HG03565 (cell line): ENCODE results near the gene DRD1.

ENCODE experiments used
- ATAC-seq: cut with Tn5 transposase; IDR thresholded peaks from one replicate; pipeline ENCODE4 v1.9.1; 2021; ENCODE audit warnings: mild to moderate bottlenecking, moderate library complexity; ENCODE audit not compliant: unreplicated experiment

DRD1 gene

DNA sequence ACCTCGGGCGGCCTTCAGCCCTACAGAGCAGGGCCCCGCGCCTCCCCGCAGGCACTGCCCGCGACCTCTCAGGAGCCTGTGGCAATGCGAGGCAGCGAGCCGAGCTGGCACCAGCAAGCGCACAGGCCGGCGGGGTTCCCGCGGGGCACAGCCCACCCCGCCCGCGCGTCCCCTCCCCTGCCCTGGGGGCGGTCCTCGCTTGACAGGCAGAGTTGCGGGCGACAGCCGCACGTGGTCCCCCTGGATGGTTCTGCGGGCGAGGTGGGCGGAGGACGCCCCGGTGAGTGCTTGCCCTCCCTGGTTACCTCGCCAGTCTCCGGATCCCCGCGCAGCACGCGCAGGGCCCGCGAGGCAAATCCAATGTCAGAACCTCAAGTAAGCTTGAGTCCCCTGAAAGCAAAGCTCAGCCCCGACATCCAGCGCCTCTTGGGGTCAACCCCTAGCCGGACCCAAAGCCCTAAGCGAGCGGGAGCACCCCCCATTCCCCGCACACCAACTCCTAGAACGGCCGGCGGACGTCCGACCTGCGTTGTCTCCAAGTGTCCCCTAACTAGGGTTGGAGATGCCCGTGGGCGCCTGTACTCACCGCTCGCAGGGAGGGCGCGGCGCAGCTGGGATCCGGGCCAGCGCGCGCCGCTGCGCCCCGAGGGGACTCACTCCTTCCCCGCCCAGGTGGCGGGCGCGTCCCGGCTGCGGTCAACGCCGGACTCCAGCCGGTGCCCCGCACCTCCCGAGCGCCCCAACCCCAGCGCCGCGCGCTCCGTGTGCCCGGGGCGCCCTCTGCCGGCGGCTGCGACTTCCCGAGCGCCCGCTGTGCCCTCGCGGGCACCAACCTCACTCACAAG lies at the start of gene DRD1:
Gene DRD1, minus strand, starts transcription at position 123 of the 845 bp plus-strand sequence. CDS start 1,083 bp downstream, outside the sequence.
- no peak for ATAC-seq

- ATAC-seq, result no peak
Measured at GRCh38 chr5:175493726-175494125, 49.7 kb upstream of the DRD1 start.

- ATAC-seq, result no peak
Measured at GRCh38 chr5:175493260-175493659, 49.3 kb upstream of the DRD1 start.

DNA sequence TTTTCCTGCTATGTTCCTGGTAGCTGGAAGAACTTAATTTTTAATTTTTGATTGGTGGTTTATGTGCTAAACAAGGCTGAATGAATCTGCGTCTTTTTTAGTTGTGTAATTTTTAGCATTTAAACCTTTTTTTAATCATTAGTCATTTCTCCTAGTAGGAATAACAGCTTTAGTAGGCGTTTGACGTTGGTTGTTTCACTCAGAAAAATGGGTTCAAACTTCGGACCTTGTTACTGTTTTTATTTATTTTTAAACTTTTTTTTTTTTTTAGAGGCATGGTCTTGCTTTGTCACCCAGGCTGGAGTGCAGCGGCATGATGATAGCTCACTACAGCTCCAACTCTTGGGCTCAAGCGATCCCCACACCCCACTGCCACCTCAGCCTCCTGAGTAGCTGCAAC lies 47.2 kb upstream of the DRD1 start:
- no peak for ATAC-seq

DNA sequence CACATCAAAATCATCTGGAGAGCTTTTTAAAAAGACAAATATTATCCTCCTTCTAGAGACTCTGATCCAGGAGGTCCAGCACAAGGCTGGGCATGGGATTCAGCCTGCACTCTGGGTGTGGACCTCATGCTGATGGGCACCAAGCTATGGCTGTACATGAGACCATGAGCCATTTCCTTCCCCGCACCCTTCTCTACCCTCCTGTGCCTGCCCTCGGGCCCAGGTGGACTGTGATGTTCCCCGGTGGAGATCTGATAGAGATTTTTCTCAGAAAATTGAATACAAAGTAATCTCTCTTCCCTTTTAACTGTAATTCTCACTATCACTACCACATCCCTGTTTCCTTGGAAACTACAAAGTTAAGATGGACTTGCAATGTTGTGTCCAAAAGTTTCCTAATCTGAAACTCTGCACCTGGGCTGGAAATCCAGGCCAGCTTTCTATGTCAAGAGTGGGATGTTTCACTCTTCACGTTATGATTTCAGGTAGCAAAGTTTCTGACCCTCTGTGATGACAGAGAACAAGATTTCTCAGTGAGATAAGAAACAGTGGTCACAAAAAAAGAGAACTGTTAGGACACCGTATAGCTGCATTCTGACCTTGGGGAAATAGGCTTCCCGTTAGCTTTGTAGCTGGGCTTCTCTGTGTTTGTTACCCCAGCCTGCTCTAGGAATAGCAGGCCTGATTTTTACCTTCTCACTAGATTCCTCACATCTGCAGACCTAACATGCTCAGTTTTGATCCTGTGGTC lies 45.9 kb upstream of the DRD1 start:
- no peak for ATAC-seq

DNA sequence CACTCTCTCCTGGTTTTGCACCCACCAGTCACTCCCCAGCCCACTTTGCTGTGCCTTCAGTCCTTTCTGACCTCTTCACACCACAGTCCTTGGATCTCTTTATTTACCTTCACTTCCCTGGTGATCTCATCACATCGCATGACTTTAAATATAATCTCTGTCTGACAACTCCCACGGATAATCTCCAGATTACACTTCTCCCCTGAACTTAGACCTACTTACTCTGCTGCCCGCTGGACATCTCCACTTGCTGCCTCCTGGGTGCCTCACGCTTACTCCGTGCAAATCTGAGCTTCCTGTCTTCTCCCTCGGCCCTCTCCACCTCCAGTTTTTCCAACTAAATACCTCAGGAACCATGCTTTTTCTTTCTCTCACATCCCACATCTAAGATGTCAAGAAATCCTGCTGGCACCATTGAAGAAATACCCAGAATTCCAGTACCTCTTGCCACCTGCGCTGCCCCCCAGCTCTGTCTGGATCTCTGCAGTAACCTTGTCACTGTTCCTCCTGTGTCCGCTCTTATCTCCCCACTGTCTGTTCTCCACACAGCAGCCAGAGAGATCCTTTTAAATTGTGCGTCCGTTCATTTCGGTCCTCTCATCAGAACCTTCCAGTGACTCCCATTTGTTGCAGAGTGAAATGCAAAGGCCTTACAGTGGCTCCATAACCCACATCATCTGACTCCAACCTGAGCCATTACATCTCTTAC lies 43.7 kb upstream of the DRD1 start:
- ATAC-seq, result no peak

DNA sequence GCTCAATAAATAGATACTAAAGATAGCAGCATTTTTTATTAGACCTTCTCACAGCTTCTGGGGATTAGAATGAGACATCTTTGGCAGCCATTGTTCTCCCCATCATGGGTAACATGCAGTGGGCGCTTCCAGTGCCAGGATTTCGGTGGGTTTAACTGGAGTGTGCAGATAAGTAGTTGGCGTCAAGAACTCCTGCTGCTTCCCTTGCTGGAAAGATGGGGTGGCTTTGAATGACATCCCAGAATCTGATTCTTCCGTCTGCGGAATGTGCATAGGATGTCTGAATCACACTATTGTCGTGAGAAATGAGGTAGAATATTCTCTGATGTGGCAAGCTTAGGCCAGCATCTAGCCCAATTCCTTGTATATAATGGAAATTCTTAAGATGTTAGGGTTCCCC lies 41.6 kb upstream of the DRD1 start:
- ATAC-seq, result no peak

DNA sequence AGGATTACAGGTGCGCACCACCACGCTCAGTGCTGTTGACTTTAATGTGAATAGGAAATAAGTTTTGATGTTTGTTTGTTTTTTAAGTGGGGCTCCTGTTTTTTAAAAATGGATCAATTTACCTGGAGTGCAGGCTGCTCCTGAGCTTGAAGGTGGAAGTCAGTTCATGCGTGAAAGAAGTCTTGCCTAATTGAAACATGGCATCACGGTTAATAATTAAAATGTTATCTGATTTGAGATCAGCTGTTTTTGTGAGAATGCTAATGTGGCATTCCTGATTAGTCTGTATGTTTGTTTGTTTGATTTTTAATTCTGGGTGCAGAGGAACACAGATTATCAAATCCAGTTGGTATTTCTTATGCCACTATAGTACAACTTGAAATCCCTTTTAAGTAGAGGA lies 40.8 kb upstream of the DRD1 start:
- no peak for ATAC-seq

DNA sequence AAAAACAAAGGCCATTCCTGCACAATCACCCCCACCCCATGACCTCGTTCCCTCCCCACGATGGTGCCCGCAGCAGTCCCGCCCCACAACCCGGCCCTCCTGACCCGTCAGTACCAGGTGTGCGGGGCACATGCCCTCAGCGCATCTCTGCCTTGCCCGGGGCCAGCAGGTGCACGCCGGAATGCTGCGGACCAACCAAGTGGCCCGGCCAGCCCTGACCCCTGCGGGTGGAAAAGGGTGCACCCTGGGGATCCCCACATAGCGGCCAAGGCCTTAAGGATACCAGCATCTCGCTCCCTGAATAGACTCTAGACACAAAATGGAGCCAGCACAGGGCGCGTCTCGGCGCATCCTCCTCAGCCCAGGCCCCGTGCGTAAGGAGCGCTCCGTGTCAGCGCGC lies 40.3 kb upstream of the DRD1 start:
- no peak for ATAC-seq

- ATAC-seq, result no peak
Measured at GRCh38 chr5:175483337-175483736, 39.4 kb upstream of the DRD1 start.

- ATAC-seq, result peak; percentile 14
Measured at GRCh38 chr5:175479125-175479881, 35.3 kb upstream of the DRD1 start.

DNA sequence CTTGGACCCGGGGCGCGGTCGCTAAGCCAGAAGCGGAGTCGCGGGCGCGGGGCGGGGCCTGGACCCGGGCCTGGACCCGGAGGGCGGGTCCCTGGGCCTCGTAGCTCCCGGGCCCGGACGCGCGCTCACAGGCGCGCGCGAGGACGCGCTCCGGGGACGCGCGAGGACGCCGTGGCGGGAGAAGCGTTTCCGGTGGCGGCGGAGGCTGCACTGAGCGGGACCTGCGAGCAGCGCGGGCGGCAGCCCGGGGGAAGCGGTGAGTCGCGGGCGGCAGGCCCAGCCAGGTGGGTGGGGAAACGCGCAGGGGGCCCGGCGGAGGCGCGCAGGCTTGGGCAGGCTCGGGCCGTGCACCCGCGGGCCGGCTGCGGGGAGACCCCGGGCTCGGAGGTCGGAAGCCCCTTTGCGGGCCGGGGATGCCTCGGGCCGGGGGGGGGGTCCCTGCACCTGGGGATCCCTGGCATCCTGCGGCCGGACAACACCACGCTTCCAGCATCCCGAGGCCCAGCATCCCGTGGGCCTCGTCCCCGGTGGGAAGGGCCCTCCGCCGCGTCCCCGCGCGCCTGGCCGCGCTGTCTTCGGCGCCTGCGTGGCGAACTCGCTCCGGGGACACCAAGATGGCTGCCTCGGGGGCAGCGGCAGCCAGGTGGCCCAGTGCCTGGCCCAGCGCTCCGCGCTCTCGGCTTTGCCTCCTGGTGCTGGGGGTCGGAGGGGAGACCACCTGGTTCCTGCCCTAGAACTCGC lies 34.6 kb upstream of the DRD1 start, which contains the start of gene SFXN1:
Gene SFXN1, plus strand, starts transcription at position 177 of the 741 bp plus-strand sequence. CDS start 13,544 bp downstream, outside the sequence.
- peak; percentile 78 for ATAC-seq

- ATAC-seq, result no peak
Measured at GRCh38 chr5:175478008-175478383, 34.0 kb upstream of the DRD1 start.

DNA sequence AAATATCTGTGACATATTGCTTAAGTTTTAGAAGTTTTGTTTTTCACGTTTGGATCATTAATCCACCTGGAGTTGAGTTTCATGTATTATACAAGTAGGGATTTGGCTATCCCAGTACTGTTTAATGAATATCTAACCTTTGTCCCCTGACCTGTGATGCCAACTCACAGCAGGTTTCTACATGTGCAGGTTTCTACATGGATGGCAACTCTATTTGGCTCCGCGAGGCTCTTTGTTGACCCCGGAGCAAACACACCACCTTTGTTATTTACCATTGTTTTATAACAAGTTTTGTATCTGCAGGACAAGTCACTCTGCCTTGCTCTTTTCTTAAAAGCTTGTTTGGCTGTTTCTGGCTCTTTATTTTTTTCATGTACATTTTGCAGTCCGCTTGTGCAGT lies 33.5 kb upstream of the DRD1 start:
- no peak for ATAC-seq

DNA sequence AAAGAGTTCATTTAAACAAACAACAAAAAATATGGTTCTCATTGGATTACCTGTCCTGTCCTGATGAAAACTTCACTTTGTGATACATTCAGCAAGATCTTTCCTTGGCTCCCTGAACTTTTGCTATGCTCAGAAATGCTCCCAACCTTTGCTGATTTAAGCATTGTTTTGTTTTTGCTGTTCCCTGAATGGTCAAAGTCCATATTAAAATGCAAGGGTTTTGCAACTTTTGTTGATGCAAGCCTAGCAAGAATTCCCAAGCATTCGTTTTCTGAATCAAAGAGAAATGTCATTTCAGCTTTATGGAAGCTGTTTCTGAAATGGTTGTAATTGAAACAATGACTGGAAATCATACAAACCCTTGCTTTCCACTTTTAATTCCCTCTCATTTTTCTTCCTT lies 31.3 kb upstream of the DRD1 start:
- ATAC-seq, result no peak

DNA sequence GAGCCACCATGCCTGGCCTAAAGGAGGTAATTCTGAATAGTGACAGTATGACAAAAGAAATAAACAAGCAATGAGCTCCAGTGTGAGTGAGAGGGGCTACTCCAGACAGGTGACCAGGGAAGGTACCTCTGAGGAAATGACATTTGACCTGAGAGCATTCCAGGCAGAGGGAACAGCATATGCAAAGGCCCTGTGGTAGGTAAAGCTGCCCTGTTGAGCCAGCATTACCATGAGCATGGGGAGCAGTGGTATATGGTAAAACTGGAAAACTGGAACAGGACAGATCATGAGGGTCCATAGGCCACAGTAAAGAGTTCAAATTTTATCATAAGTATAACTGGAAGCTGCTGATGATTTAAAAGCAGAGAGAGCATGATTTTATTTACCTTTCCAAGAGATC lies 28.4 kb upstream of the DRD1 start:
- ATAC-seq, result no peak

DNA sequence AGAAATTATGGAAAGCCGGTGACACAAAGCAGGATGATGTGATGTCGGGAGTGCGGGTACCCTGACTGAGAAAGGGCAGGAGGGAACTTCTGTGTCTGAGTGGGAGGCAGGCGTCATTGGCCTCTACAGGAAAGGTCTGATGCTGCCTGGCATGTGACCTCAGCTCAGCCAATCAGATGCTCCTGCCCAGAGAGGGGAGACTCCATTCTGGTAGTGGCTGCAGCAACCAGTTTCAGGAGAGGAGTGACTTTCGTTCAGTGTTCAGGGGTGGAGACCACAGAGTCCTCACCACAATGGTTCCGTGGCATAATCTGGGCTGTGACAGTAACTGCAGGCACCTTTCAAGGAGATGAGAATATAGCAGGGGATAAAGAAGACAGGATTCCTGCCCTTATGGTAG lies 27.6 kb upstream of the DRD1 start:
- no peak for ATAC-seq

DNA sequence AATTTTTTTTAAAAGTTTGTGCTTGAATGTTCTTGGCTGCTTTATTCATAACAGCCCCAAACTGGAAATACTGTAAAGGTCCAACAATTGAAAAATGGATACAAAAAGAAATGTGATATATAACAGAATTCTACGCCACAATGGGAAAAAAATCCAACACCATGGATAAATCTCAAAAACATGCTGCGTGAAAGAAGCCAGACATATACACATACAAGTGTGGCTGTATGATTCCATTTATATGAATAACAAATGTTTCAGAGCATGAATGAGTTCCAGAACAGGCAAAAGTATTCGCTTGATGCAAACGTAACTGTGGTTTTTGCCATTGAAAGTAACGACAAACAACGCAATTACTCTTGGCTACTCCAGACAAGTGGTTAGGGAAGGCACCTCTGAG lies 27.2 kb upstream of the DRD1 start:
- no peak for ATAC-seq

DNA sequence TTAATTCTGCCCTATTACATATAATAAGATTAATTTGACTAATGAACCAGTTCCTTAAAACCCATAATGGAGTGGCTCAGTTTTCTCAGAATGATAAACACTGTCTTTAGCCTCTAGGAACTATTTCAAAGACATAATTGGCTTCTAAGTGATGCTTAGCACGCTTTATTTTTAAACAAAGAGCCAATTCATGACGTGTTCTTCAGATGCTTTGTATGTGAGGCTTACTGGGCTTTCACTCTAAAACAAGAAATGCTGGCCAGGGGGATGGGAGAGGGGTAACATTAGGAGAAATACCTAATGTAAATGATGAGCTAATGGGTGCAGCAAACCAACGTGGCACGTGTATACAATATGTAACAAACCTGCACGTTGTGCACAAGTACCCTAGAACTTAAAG lies 26.8 kb upstream of the DRD1 start:
- ATAC-seq, result no peak

DNA sequence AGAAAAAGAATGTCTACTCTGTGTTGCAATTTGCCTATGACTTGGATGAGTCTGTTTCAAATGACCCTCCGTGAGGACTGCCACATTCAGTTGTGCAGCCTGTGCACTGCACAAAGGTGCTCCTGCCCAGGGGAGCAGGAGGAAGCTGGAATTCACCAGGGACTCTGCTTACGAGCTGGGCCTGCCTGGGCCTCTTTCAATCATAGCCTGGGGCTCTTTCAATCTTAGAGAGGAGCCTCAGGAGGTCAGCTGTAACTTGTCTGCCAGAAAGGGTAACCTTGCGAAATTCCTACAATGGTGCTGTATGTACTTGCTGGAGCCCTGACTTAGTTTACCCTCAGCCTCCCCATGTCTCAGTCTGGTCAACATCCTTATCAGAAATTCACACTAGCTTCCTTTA lies 25.9 kb upstream of the DRD1 start:
- ATAC-seq, result no peak
